ES-I3 (cell line): ENCODE data around the gene PIP5KL1.

Experiments
- H3K36me3 ChIP-seq: 2 replicates; pipeline ENCODE4 v1.6.1; 2013; ENCODE audit warnings: mild to moderate bottlenecking, low read length, control low read depth, moderate library complexity; ENCODE audit not compliant: insufficient read depth
- H3K4me1 ChIP-seq: 2 replicates; pipeline ENCODE4 v1.6.1; 2013; ENCODE audit warnings: mild to moderate bottlenecking, control low read depth, low read length; ENCODE audit not compliant: insufficient read depth
- H3K9ac ChIP-seq: 2 replicates; pipeline ENCODE4 v1.6.1; 2013; ENCODE audit warnings: low read depth, mild to moderate bottlenecking, low read length, moderate library complexity
- H3K9me3 ChIP-seq: 2 replicates; pipeline ENCODE4 v1.6.1; 2013; ENCODE audit warnings: mild to moderate bottlenecking, low read length, moderate library complexity; ENCODE audit not compliant: control insufficient read depth, insufficient read depth

Gene PIP5KL1

GRCh38 chr9:127880143-127880542 is 50.4 kb downstream of the PIP5KL1 start:
- no peak overlapping the region for H3K9ac ChIP-seq
- H3K36me3 ChIP-seq = no peaks in the 10 kb centered on the region
- peaks cover 6% of the 10 kb centered on the region; the same call in 1 of the 2 replicates for H3K4me1 ChIP-seq
- H3K9me3 ChIP-seq = no peaks in the 10 kb centered on the region

DNA sequence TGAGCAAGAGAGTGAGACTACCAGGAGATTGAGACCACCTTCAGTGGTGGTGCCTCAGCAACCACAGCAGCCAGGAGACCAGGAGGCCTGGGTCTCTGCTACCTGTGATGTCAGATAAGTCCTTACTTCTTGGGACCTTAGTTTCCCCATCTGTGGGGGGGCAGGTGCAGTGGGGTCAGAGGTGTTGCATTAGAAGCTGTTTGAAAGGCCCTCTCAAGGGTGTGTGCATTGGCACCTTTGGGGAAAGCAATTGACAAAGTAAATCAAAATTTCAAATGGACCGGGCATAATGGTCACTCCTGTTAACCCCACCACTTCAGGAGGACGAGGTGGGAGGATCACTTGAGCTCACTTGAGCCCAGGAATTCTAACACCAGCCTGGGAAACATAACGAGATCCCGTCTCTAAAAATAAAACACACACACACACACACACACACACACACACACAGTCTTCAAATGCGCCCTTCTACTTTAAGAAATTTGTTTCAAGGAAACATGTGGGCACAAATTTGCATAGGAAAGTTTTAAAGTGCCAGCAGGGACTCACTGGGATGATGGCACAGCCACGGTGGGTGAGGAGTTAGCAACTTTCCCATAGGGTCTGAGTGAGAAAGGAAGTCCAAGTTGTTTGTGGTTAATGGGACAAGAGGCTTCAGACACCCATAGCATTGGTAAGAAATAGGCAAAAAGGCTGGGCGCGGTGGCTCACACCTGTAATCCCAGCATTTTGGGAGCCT is 51.8 kb downstream of the PIP5KL1 start:
- H3K9ac ChIP-seq = no peak overlapping the region
- H3K9me3 ChIP-seq = no peaks in the 10 kb centered on the region
- no peaks in the 10 kb centered on the region; the same call in 1 of the 2 replicates for H3K4me1 ChIP-seq
- H3K36me3 ChIP-seq = no peaks in the 10 kb centered on the region

GRCh38 chr9:127878001-127878651 is 52.5 kb downstream of the PIP5KL1 start:
- Histone ChIP-seq H3K9me3 (no peaks in the 10 kb centered on the region), H3K36me3 (no peaks in the 10 kb centered on the region), H3K4me1 (no peaks in the 10 kb centered on the region; the same call in 1 of the 2 replicates), H3K9ac (peak overlapping the region; percentile 56)

- peak within 1 kb of the TSS; percentile 56 for H3K9ac ChIP-seq
Measured at GRCh38 chr9:127877566-127877998, 53.0 kb downstream of the PIP5KL1 start, which contains the start of gene AK1. Gene AK1 (minus strand): TSS chr9:127877675. CDS start chr9:127874617, 3,058 bp downstream.

DNA sequence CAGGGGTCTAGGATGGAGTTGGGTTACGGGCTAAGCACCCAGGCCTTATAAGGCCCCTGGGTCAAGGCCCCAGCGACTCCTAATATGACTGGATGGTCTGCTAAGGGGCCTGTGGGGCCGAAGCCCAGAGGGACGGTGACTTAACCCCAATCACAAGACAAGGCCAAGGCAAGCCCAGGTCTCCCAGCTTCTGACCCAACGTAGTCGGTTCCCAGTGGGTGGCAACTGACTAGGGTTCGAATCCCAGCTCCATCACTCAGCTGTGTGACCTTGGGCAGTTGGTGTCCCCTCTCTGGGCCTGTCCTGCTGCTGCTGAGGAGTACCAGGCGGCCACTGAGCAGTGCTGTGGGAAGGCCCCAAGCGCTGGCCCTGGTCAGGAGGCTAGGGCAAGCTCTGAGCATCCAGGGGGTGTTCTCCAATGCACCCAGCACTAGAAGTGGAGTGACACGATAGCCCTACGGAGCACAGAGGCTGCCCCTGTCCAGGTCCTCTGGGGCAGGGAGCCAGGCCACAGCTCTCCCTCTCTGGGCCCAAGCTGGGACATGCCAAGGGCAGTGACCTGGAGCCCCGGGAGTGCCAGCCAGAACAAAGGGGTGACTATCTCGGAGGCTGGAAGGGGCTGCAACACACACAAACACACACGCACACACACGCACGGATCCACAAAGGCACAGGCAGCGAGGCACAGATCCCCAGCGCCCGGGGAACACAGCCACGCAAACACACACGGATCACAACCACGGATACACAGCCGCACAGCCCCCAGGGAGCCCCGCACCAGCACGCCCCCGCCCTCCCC is 53.6 kb downstream of the PIP5KL1 start:
- Histone ChIP-seq H3K4me1 (no peaks in the 10 kb centered on the region), H3K9ac (peak overlapping the region; percentile 56; the same call in 1 of the 2 replicates), H3K9me3 (no peaks in the 10 kb centered on the region), H3K36me3 (no peaks in the 10 kb centered on the region)

More at GRCh38 chr9:127877566-127877998, 53.0 kb downstream of the PIP5KL1 start, which contains the start of gene AK1:
- Histone ChIP-seq H3K9me3 (no peaks in the 10 kb centered on the region), H3K4me1 (no peaks in the 10 kb centered on the region; the same call in 1 of the 2 replicates), H3K36me3 (no peaks in the 10 kb centered on the region)

DNA sequence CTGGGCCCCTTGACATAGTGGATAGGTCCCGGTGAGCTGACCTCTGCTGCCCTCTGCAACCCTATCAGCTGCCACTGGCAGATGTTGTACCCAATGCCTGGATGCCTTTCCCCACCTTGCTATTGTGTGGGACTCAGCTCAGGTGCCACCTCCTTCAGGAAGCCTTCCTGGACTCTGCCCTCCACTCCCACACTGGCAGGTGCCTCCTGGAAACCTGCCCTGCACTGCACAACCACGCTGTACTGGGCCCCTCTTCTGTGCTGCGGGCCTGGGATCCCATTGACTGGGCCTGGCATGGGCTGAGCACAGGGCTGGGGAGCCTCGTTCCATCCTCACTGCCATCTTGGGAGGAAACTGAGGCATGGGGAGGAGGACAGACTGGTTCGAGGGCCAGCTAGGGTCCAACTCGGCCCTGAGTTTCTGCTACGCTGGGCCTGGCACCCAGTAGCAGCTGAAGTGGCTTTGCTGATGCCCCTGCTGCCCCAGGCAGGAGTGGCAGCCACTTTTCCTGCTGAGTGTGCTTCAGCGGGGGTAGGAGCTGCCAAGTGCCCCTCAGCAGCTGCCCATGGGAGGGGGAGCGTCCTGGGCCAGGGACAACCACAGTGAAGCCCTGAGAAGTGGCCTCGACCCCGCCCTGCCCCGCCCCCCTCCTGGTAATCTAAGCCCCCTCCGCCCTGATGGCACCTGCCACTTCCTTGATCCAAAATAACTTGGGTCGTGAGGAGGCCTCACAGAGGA is 54.4 kb downstream of the PIP5KL1 start:
- Histone ChIP-seq H3K9me3 (no peaks in the 10 kb centered on the region), H3K9ac (no peak overlapping the region), H3K4me1 (no peaks in the 10 kb centered on the region), H3K36me3 (no peaks in the 10 kb centered on the region)

DNA sequence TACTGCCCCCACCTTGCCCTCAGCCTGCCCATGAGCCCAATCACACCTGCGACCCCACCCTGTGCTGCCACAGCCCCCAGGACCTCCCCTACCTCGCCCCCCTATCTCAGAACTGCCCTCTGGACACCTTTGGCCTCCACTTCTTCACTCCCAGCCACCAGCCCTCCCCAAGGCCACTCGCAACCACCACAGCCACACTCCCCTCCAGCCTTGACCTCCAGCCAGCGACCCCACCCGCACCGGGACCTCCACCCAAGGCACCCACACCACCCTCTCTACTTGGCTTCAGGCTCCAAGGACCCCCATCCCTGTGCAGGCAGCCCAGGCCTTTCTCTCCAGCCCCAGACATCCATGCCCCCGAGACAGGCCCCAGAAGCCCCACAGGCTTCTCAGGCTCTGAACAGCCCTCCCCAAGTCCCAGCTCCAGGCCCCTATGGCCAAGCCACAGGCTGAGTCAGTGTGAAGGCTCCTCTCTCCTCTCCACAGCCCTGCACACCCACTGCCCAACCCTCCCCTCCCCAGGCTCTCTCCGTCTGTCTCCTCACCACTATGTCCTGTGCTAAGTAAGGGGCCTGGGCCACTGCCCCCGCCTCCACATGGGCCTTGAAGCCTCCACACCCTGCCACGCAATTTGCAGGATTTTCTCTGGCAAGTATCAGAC is 55.1 kb downstream of the PIP5KL1 start:
- Histone ChIP-seq H3K9ac (no peak overlapping the region), H3K36me3 (no peaks in the 10 kb centered on the region), H3K9me3 (no peaks in the 10 kb centered on the region), H3K4me1 (no peaks in the 10 kb centered on the region)

DNA sequence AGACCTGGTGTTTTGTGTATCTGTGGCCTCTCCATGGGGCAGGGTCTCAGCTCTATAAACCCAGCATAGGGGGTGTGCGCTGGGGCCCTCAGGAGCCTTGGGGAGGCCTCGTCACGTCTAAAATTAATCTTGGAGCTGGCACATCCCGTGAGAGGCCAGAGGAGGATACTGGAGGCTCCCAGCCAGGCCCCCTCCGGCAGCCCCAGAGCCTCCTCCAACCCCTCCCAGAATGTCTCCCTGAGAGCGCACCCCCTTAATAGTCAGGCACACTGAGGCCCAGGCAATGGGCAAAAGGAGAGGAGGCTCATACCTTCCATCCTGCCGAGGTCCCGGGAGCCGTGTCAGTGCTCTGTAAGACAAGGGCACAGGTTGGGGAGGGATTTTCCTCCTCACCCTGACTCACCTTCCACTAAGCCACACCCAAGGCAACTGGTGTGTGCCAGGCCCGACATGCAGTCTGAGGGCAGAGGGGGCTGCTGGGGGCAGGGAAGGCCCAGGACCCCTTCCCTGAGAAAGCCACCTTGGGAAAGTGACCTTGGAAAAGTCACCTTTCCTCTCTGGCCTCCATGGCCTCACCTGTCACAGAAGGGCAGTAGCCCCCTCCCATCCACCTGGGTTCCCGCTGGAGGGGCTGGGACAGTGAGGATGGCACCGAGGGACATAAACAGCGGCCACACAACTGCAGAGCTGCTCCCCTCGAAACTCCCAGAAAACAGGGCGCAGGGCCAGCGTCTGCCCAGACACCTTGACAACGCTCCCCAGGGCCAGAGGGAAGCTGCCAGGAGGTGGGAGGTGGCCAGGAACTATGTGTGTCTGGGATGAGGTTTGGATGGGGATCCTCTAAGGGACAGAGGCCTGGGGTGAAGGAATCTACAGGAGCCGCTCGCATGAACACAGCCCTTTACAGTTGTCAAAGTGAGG is 56.0 kb downstream of the PIP5KL1 start:
- H3K4me1 ChIP-seq = no peaks in the 10 kb centered on the region
- no peaks in the 10 kb centered on the region for H3K36me3 ChIP-seq
- H3K9ac ChIP-seq = no peak overlapping the region
- no peaks in the 10 kb centered on the region for H3K9me3 ChIP-seq

DNA sequence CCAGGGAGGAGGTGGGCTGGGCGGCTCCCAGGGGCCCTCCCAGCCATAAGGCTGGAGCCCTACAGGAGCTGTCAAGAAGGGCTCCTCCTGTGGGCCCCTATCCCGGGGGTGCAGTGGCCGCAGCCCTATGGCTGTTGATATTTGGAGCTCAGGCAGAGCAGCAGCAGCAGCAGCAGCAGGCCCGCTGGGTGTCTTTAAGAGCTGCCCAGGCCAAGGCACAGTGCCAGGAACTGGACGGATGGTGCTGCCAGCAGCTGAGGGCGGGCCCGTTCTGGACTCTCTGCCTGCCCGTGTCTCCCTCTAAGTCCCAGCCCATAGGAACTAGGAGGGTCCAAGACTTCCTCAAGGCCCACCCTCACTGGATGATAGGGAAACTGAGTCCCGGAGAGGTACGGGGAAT is 56.7 kb downstream of the PIP5KL1 start:
- H3K9ac ChIP-seq = no peak overlapping the region
- no peaks in the 10 kb centered on the region for H3K9me3 ChIP-seq
- no peaks in the 10 kb centered on the region for H3K4me1 ChIP-seq
- H3K36me3 ChIP-seq = no peaks in the 10 kb centered on the region

GRCh38 chr9:127873223-127873691 is 57.3 kb downstream of the PIP5KL1 start:
- H3K9ac ChIP-seq = no peak overlapping the region
- no peaks in the 10 kb centered on the region for H3K4me1 ChIP-seq
- no peaks in the 10 kb centered on the region for H3K9me3 ChIP-seq
- no peaks in the 10 kb centered on the region for H3K36me3 ChIP-seq

DNA sequence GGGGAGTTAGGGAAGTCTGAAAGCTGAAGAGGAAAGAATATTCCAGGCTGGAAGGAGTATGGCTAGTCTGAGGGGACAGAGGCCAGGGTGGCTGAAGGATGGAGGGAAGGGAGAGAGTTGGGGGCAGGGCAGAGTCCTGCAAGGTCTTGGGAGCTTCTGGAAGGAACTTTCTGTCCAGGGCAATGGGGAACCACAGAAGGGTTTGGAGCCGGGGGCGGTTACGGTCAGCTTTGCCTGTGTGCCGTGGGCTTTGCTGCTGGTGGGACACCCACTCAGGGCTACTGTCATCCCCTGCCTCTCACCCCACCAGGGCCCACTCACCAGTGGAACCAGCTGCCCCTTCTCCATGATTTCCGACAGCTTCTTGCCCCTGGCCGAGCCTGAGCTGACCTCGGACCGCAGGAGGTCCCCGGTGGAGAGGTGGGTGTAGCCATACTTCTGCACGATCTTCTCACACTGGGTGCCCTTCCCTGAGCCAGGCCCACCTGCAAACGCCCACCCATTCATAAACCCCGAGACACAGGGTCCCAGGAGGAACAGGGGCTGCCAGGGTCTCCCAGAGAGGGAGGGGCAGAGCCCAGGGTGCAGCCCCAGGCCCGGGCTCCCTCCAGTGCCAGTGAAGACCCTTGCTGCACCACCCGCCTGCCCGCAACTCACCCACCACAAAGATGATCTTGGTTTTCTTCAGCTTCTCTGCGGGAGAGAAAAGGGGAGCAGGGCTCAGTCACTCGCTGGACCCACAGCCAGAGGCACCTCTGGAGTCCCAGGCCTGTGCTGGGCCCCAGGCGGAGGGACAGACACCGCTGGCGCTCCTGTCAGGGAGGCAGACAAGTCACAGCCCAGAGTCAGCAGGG is 58.0 kb downstream of the PIP5KL1 start:
- Histone ChIP-seq H3K9ac (no peak overlapping the region), H3K36me3 (no peaks in the 10 kb centered on the region), H3K9me3 (no peaks in the 10 kb centered on the region), H3K4me1 (no peaks in the 10 kb centered on the region)

DNA sequence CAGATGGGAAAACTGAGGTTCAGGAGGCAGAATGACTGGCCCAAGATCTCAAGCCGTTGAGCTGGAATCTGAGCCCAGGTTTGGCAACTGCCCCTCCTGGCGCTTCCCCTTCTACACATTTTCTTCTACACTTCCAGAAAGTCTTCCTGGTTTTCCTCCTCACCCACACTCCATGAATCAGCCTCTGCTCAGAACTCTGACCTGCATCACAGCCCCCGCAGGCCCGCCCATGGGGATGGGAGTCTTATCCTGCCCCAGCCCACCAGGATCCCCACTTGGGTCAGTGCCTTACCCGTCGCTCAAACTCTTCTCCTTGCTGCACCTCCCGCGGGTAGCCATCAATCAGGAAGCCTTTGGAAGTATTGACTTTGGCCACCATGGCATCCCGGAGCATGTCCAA is 59.0 kb downstream of the PIP5KL1 start:
- no peaks in the 10 kb centered on the region for H3K9me3 ChIP-seq
- H3K36me3 ChIP-seq = no peaks in the 10 kb centered on the region
- no peak overlapping the region for H3K9ac ChIP-seq
- no peaks in the 10 kb centered on the region for H3K4me1 ChIP-seq
